ENCODE data around the gene DLEU7. TPM values are rescaled to one million over a fixed set of nuclear protein-coding genes. Genes with fewer than 3 reads are reported as not detected.

Gene DLEU7
- total RNA-seq, 1 experiment from 2014 or later: 3.6 TPM

DNA sequence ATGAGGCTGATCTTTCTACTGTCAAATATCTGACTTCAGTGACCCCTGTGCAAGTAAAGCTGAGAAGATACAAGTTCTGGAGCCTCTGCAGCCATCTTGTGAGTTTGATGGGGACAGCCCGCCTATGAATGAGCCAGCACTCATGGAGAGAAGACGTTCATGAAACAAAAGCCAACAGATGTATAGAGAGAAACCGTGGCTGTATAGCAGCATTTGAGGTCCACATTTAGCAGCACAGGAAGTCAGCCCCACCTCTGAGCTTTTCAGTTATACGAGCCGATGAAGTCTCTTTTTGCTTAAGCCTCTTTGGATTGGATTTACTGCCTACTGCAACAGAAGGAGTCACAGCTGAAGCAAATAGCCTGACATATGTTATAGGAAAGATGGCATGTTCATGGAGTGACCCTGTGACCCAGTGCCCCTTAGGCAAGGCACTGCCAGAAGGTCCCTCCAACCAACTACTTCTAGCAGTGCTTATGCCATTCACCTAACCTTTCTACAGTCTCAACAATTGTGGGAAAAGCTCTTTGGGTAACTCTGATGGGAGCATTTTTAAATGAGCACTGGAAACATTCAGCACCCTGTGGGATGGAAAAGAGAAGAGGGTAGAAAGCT is 3.5 kb upstream of the DLEU7 start:
- Mint-ChIP-seq H3K27ac (no peak overlapping the region), H3K9me3 (peaks cover 5% of the 10 kb centered on the region), H3K36me3 (no peaks in the 10 kb centered on the region; the same call in 1 of the 2 replicates), H3K4me1 (peaks cover 25% of the 10 kb centered on the region), H3K4me3 (no peak overlapping the region), H3K27me3 (ENCODE audit: low read depth) (peaks cover 24% of the 10 kb centered on the region)
- TF ChIP-seq TEAD1 (CRISPR knock-in tag; IDR thresholded peaks at IDR 0.05) (no peak), CBFB (CRISPR knock-in tag; IDR thresholded peaks at IDR 0.05; ENCODE audit: low read depth) (no peak), HMGA2 (CRISPR knock-in tag; IDR thresholded peaks at IDR 0.05) (no peak), KAT7 (CRISPR knock-in tag; IDR thresholded peaks at IDR 0.05; ENCODE audit: borderline replicate concordance) (no peak), MXD4 (CRISPR knock-in tag; IDR thresholded peaks at IDR 0.05; ENCODE audit: borderline replicate concordance) (no peak), FOXP1 (CRISPR knock-in tag; IDR thresholded peaks at IDR 0.05; ENCODE audit: borderline replicate concordance) (no peak), CREM (CRISPR knock-in tag; IDR thresholded peaks at IDR 0.05) (no peak), TCF7 (CRISPR knock-in tag; IDR thresholded peaks at IDR 0.05; ENCODE audit: low read depth) (no peak), GRHL2 (CRISPR knock-in tag; IDR thresholded peaks at IDR 0.05; ENCODE audit: insufficient replicate concordance, severe bottlenecking) (no peak)
- TF ChIP-seq, protein P1, sequence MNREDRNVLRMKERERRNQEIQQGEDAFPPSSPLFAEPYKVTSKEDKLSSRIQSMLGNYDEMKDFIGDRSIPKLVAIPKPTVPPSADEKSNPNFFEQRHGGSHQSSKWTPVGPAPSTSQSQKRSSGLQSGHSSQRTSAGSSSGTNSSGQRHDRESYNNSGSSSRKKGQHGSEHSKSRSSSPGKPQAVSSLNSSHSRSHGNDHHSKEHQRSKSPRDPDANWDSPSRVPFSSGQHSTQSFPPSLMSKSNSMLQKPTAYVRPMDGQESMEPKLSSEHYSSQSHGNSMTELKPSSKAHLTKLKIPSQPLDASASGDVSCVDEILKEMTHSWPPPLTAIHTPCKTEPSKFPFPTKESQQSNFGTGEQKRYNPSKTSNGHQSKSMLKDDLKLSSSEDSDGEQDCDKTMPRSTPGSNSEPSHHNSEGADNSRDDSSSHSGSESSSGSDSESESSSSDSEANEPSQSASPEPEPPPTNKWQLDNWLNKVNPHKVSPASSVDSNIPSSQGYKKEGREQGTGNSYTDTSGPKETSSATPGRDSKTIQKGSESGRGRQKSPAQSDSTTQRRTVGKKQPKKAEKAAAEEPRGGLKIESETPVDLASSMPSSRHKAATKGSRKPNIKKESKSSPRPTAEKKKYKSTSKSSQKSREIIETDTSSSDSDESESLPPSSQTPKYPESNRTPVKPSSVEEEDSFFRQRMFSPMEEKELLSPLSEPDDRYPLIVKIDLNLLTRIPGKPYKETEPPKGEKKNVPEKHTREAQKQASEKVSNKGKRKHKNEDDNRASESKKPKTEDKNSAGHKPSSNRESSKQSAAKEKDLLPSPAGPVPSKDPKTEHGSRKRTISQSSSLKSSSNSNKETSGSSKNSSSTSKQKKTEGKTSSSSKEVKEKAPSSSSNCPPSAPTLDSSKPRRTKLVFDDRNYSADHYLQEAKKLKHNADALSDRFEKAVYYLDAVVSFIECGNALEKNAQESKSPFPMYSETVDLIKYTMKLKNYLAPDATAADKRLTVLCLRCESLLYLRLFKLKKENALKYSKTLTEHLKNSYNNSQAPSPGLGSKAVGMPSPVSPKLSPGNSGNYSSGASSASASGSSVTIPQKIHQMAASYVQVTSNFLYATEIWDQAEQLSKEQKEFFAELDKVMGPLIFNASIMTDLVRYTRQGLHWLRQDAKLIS (CRISPR knock-in tag; IDR thresholded peaks at IDR 0.05; ENCODE audit: borderline replicate concordance): no peak
- TF ChIP-seq, protein P2, sequence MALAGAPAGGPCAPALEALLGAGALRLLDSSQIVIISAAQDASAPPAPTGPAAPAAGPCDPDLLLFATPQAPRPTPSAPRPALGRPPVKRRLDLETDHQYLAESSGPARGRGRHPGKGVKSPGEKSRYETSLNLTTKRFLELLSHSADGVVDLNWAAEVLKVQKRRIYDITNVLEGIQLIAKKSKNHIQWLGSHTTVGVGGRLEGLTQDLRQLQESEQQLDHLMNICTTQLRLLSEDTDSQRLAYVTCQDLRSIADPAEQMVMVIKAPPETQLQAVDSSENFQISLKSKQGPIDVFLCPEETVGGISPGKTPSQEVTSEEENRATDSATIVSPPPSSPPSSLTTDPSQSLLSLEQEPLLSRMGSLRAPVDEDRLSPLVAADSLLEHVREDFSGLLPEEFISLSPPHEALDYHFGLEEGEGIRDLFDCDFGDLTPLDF (CRISPR knock-in tag; IDR thresholded peaks at IDR 0.05): no peak
- TF ChIP-seq, protein P3, sequence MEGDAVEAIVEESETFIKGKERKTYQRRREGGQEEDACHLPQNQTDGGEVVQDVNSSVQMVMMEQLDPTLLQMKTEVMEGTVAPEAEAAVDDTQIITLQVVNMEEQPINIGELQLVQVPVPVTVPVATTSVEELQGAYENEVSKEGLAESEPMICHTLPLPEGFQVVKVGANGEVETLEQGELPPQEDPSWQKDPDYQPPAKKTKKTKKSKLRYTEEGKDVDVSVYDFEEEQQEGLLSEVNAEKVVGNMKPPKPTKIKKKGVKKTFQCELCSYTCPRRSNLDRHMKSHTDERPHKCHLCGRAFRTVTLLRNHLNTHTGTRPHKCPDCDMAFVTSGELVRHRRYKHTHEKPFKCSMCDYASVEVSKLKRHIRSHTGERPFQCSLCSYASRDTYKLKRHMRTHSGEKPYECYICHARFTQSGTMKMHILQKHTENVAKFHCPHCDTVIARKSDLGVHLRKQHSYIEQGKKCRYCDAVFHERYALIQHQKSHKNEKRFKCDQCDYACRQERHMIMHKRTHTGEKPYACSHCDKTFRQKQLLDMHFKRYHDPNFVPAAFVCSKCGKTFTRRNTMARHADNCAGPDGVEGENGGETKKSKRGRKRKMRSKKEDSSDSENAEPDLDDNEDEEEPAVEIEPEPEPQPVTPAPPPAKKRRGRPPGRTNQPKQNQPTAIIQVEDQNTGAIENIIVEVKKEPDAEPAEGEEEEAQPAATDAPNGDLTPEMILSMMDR (IDR thresholded peaks at IDR 0.05): no peak
- DNase-seq (ENCODE audit: low spot score) (no peak), ATAC-seq (no peak)
- POLR2A ChIA-PET: no interaction called here
- CTCF ChIA-PET: interaction anchor here (2.0 kb wide), 1 partner anchor 65 kb away, joined by 7 read pairs; no protein-coding TSS in a partner anchor

DNA sequence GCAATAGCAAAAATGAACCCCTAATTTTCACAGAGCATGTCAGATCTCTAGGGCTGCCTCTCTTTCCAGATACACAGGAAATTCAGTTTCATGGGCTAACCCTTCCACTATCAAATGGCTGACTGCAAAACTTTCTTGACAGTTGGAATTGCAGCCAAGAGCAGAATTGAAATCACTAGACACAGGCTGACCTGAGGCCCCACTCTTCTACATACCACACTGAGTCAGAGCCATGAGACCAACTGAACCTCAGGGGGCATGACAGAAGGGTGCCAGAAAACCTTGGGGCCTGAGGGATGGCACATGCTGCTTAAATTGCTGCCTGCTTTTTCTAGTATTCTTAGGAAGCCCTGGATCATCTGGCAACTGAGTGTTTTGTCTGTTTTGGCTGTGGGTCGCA is 1.7 kb upstream of the DLEU7 start:
- Mint-ChIP-seq H3K9me3 (peaks cover 5% of the 10 kb centered on the region), H3K27me3 (ENCODE audit: low read depth) (peaks cover 24% of the 10 kb centered on the region)
- ATAC-seq: no peak
- TF ChIP-seq SMAD3 (CRISPR knock-in tag; IDR thresholded peaks at IDR 0.05; ENCODE audit: borderline replicate concordance) (no peak), GTF2I (CRISPR knock-in tag; conservative IDR thresholded peaks at IDR 0.05) (no peak), TP53 (CRISPR knock-in tag; IDR thresholded peaks at IDR 0.05) (no peak), TEAD4 (CRISPR knock-in tag; IDR thresholded peaks at IDR 0.05) (no peak), ZNF423 (CRISPR knock-in tag; IDR thresholded peaks at IDR 0.05) (no peak), NR1H2 (CRISPR knock-in tag; IDR thresholded peaks at IDR 0.05) (no peak), SOX15 (CRISPR knock-in tag; IDR thresholded peaks at IDR 0.05) (no peak), MXD4 (CRISPR knock-in tag; IDR thresholded peaks at IDR 0.05; ENCODE audit: borderline replicate concordance) (no peak), FOXP1 (CRISPR knock-in tag; IDR thresholded peaks at IDR 0.05; ENCODE audit: borderline replicate concordance) (no peak)
- TF ChIP-seq, protein P4, sequence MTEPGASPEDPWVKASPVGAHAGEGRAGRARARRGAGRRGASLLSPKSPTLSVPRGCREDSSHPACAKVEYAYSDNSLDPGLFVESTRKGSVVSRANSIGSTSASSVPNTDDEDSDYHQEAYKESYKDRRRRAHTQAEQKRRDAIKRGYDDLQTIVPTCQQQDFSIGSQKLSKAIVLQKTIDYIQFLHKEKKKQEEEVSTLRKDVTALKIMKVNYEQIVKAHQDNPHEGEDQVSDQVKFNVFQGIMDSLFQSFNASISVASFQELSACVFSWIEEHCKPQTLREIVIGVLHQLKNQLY (CRISPR knock-in tag; IDR thresholded peaks at IDR 0.05): no peak
- TF ChIP-seq, protein P3 (IDR thresholded peaks at IDR 0.05): no peak
- TF ChIP-seq, protein P1 (CRISPR knock-in tag; IDR thresholded peaks at IDR 0.05; ENCODE audit: borderline replicate concordance): no peak

More for the DNA sequence above, 1.7 kb upstream of the DLEU7 start:
- peaks cover 31% of the 10 kb centered on the region for H3K4me1 Mint-ChIP-seq
- DNase-seq (ENCODE audit: low spot score): no peak
- no peak overlapping the region for H3K4me3 Mint-ChIP-seq
- H3K27ac Mint-ChIP-seq: no peak overlapping the region
- no peaks in the 10 kb centered on the region; the same call in 1 of the 2 replicates for H3K36me3 Mint-ChIP-seq
- ChIA-PET CTCF (no interaction called here), POLR2A (no interaction called here)
